ENCODE data around the gene COL6A1. TPM values are rescaled to one million over a fixed set of nuclear protein-coding genes. Genes with fewer than 3 reads are reported as not detected.

Gene COL6A1, protein sequence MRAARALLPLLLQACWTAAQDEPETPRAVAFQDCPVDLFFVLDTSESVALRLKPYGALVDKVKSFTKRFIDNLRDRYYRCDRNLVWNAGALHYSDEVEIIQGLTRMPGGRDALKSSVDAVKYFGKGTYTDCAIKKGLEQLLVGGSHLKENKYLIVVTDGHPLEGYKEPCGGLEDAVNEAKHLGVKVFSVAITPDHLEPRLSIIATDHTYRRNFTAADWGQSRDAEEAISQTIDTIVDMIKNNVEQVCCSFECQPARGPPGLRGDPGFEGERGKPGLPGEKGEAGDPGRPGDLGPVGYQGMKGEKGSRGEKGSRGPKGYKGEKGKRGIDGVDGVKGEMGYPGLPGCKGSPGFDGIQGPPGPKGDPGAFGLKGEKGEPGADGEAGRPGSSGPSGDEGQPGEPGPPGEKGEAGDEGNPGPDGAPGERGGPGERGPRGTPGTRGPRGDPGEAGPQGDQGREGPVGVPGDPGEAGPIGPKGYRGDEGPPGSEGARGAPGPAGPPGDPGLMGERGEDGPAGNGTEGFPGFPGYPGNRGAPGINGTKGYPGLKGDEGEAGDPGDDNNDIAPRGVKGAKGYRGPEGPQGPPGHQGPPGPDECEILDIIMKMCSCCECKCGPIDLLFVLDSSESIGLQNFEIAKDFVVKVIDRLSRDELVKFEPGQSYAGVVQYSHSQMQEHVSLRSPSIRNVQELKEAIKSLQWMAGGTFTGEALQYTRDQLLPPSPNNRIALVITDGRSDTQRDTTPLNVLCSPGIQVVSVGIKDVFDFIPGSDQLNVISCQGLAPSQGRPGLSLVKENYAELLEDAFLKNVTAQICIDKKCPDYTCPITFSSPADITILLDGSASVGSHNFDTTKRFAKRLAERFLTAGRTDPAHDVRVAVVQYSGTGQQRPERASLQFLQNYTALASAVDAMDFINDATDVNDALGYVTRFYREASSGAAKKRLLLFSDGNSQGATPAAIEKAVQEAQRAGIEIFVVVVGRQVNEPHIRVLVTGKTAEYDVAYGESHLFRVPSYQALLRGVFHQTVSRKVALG
- 100 to 1,000 TPM; 356 to 669 (median 427) TPM for total RNA-seq

DNA sequence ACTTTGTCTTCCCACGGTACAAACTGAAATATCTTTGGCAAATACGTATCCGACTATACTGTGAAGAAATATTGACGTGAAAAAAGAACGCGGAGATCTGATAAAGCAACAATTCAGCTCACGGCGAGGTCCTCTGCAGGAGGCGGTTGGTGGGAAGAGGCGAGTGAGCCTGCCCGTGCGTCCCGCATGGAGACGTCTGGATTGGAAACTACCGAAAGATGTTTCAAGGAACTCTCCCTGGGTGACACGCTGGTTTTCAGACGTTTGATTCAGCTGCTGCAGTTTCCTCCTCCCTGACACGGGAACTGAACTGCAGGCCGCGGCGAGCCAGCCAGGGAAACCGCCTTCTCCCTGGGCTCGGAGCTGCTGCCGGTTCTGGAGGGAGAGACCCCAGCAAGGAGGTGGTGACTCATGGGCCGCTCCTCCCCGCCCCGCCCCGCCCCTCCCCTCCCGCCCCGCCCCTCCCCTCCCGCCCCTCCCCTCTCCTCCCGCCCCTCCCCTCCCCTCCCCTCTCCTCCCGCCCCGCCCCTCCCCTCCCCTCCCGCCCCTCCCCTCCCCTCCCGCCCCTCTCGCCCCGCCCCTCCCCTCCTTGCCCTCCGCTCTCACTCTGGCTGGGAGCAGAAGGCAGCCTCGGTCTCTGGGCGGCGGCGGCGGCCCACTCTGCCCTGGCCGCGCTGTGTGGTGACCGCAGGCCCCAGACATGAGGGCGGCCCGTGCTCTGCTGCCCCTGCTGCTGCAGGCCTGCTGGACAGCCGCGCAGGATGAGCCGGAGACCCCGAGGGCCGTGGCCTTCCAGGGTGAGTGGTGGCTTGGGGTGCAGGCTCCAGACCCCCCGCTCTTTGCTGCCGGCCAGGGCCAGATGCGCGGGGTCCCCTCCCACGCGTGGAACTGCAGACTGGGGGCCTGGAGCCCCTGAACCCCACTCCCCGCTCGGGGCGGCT, at the start of gene COL6A1:
Gene COL6A1 (plus strand): TSS at position 620 of the 941 bp plus-strand sequence. CDS start 81 bp downstream, at position 701.
- 1 to 2% methylated on average over 26 to 33 of the region's 63 CpGs for WGBS, 2 donors
- DNase-seq (ENCODE audit: low spot score in 2 of 2): peak; percentile 67 to 69
- H3K27ac ChIP-seq: peak within 1 kb of the TSS; percentile 76 to 93 (median 89)
- TF ChIP-seq, protein P1, sequence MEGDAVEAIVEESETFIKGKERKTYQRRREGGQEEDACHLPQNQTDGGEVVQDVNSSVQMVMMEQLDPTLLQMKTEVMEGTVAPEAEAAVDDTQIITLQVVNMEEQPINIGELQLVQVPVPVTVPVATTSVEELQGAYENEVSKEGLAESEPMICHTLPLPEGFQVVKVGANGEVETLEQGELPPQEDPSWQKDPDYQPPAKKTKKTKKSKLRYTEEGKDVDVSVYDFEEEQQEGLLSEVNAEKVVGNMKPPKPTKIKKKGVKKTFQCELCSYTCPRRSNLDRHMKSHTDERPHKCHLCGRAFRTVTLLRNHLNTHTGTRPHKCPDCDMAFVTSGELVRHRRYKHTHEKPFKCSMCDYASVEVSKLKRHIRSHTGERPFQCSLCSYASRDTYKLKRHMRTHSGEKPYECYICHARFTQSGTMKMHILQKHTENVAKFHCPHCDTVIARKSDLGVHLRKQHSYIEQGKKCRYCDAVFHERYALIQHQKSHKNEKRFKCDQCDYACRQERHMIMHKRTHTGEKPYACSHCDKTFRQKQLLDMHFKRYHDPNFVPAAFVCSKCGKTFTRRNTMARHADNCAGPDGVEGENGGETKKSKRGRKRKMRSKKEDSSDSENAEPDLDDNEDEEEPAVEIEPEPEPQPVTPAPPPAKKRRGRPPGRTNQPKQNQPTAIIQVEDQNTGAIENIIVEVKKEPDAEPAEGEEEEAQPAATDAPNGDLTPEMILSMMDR (IDR thresholded peaks at IDR 0.05): no peak
- peak in 1 of 2 donors; percentile 91 for TF ChIP-seq EP300 (IDR thresholded peaks at IDR 0.05)
- TF ChIP-seq POLR2A (IDR thresholded peaks at IDR 0.05): peak; percentile 43 to 73
- H3K4me3 ChIP-seq: peak within 1 kb of the TSS; percentile 56 to 95 (median 76)
- peaks cover 0 to 64% (median 14%) of the 10 kb centered on the region in 4 donors for H3K4me1 ChIP-seq
- peaks cover 0 to 29% (median 3%) of the 10 kb centered on the region in 3 donors for H3K36me3 ChIP-seq
- no peaks in the 10 kb centered on the region for H3K27me3 ChIP-seq
- H3K9me3 ChIP-seq: no peaks in the 10 kb centered on the region

GRCh38 chr21:45932922-45933502, 48.6 kb upstream of the COL6A1 start:
- 78% methylated on average over 9 of the region's 9 CpGs for WGBS, 2 donors

DNA sequence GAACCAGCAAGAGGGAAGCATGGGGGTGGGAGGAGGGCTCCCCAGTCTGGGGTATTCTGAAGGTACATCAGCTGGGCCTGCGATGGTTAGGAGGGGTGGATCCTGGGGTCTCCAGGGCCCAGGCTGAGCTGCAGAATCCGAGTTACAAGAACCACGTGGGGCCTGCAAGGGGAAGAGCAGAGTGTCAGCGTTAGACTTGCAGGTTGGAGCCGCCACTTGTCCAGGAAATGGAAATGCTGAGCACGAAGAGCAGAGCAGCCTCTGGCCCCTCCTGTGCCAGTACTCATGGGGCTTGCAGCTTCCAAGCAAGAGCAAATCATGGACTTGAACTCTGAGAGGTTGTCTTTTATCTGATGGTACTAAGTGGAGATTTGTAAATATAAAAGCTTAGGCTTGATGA, 47.5 kb upstream of the COL6A1 start:
- WGBS, 2 donors: 73 to 79% methylated on average over 6 of the region's 6 CpGs
- TF ChIP-seq EP300 (IDR thresholded peaks at IDR 0.05): no peak
- TF ChIP-seq, protein P1 (IDR thresholded peaks at IDR 0.05): no peak
- no peak for TF ChIP-seq POLR2A (IDR thresholded peaks at IDR 0.05)

More at GRCh38 chr21:45932922-45933502, 48.6 kb upstream of the COL6A1 start:
- TF ChIP-seq POLR2A (IDR thresholded peaks at IDR 0.05) (no peak), EP300 (IDR thresholded peaks at IDR 0.05) (no peak)
- TF ChIP-seq, protein P1 (IDR thresholded peaks at IDR 0.05): no peak
- peaks cover 0 to 37% (median 0%) of the 10 kb centered on the region in 4 donors for H3K9me3 ChIP-seq
- H3K27me3 ChIP-seq: no peaks in the 10 kb centered on the region
- no peak for DNase-seq (ENCODE audit: low spot score in 2 of 2)
- no peak overlapping the region for H3K4me3 ChIP-seq
- H3K4me1 ChIP-seq: no peaks in the 10 kb centered on the region
- H3K36me3 ChIP-seq: peaks cover 0 to 53% (median 0%) of the 10 kb centered on the region in 3 donors
- H3K27ac ChIP-seq: no peak overlapping the region

DNA sequence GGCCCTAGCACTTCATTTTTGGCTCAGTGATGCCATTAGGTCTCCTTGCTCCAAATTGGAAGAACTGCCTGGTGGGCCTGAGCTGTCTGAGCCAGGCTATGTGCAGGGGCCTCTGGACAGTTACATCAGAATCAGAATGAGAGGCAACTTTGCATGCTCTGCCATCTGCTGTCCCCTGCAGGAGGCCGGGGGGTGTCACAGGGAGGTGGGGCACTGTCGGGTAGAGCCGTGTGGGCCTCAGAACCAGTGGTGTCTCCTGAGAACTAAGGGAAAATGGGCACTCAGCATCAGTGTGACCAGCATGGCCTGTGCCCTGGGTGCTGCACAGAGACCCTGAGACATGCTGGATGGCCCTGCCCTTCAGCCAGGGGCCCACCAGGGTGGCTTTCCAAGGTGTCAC, 47.0 kb upstream of the COL6A1 start:
- TF ChIP-seq EP300 (IDR thresholded peaks at IDR 0.05) (no peak), POLR2A (IDR thresholded peaks at IDR 0.05) (no peak)
- TF ChIP-seq, protein P1 (IDR thresholded peaks at IDR 0.05): no peak
- H3K27ac ChIP-seq: no peak overlapping the region
- no peaks in the 10 kb centered on the region for H3K4me1 ChIP-seq
- H3K9me3 ChIP-seq: peaks cover 0 to 37% (median 0%) of the 10 kb centered on the region in 4 donors
- no peak for DNase-seq (ENCODE audit: low spot score in 2 of 2)
- peaks cover 0 to 55% (median 0%) of the 10 kb centered on the region in 3 donors for H3K36me3 ChIP-seq
- WGBS, 2 donors: 97% methylated on average over 3 of the region's 3 CpGs; no CpG with 5 or more reads in 1 of the 2 donors
- H3K4me3 ChIP-seq: no peak overlapping the region
- H3K27me3 ChIP-seq: no peaks in the 10 kb centered on the region

More for the DNA sequence above, 47.5 kb upstream of the COL6A1 start:
- H3K36me3 ChIP-seq: peaks cover 0 to 55% (median 0%) of the 10 kb centered on the region in 3 donors
- H3K27me3 ChIP-seq: no peaks in the 10 kb centered on the region
- no peak for DNase-seq (ENCODE audit: low spot score in 2 of 2)
- no peak overlapping the region for H3K27ac ChIP-seq
- no peak overlapping the region for H3K4me3 ChIP-seq
- no peaks in the 10 kb centered on the region for H3K4me1 ChIP-seq
- H3K9me3 ChIP-seq: peaks cover 0 to 37% (median 0%) of the 10 kb centered on the region in 4 donors
